ENCODE results near the gene GRM8.
"Not testable (repeated sequence)": the region's sequence is repeated elsewhere in the genome, so short reads cannot be mapped to it uniquely, and the experiment has no call there.

The GRM8 gene

GRCh38 chr7:126959649-126960048 lies 293.1 kb downstream of the GRM8 start:
- Histone ChIP-seq H3K9me3 (ENCODE audit: low read length) (no peaks in the 10 kb centered on the region), H3K27ac (ENCODE audit: low read depth, low read length) (no peak overlapping the region), H3K27me3 (ENCODE audit: control insufficient read depth in 1 of 2, insufficient read depth in 2 of 2, low read length in 2 of 2) (no peaks in the 10 kb centered on the region), H3K9ac (ENCODE audit: low read length) (no peak overlapping the region), H3K4me1 (ENCODE audit: insufficient read depth, low read length) (no peaks in the 10 kb centered on the region), H3K4me3 (ENCODE audit: low read depth in 1 of 2, low read length in 2 of 2) (no peak overlapping the region), H3K36me3 (ENCODE audit: insufficient read depth, low read length) (no peaks in the 10 kb centered on the region)

GRCh38 chr7:126958367-126958766 lies 294.4 kb downstream of the GRM8 start:
- Histone ChIP-seq H3K36me3 (ENCODE audit: insufficient read depth, low read length) (no peaks in the 10 kb centered on the region), H3K27ac (ENCODE audit: low read depth, low read length) (no peak overlapping the region), H3K9me3 (ENCODE audit: low read length) (no peaks in the 10 kb centered on the region), H3K9ac (ENCODE audit: low read length) (no peak overlapping the region), H3K27me3 (ENCODE audit: control insufficient read depth in 1 of 2, insufficient read depth in 2 of 2, low read length in 2 of 2) (no peaks in the 10 kb centered on the region), H3K4me3 (ENCODE audit: low read depth in 1 of 2, low read length in 2 of 2) (no peak overlapping the region), H3K4me1 (ENCODE audit: insufficient read depth, low read length) (no peaks in the 10 kb centered on the region)

GRCh38 chr7:126957443-126957842 lies 295.3 kb downstream of the GRM8 start:
- Histone ChIP-seq H3K4me3 (ENCODE audit: low read depth in 1 of 2, low read length in 2 of 2) (no peak overlapping the region), H3K27me3 (ENCODE audit: control insufficient read depth in 1 of 2, insufficient read depth in 2 of 2, low read length in 2 of 2) (no peaks in the 10 kb centered on the region), H3K36me3 (ENCODE audit: insufficient read depth, low read length) (no peaks in the 10 kb centered on the region), H3K27ac (ENCODE audit: low read depth, low read length) (no peak overlapping the region), H3K9me3 (ENCODE audit: low read length) (no peaks in the 10 kb centered on the region), H3K9ac (ENCODE audit: low read length) (no peak overlapping the region), H3K4me1 (ENCODE audit: insufficient read depth, low read length) (no peaks in the 10 kb centered on the region)

GRCh38 chr7:126953461-126953860 lies 299.3 kb downstream of the GRM8 start:
- no peak overlapping the region for H3K27ac ChIP-seq (ENCODE audit: low read depth, low read length)
- H3K27me3 ChIP-seq (ENCODE audit: control insufficient read depth in 1 of 2, insufficient read depth in 2 of 2, low read length in 2 of 2), result no peaks in the 10 kb centered on the region
- no peaks in the 10 kb centered on the region for H3K36me3 ChIP-seq (ENCODE audit: insufficient read depth, low read length)
- no peaks in the 10 kb centered on the region for H3K9me3 ChIP-seq (ENCODE audit: low read length)
- no peaks in the 10 kb centered on the region for H3K4me1 ChIP-seq (ENCODE audit: insufficient read depth, low read length)
- H3K4me3 ChIP-seq (ENCODE audit: low read depth in 1 of 2, low read length in 2 of 2), result no peak overlapping the region
- no peak overlapping the region for H3K9ac ChIP-seq (ENCODE audit: low read length)

GRCh38 chr7:126948664-126949063 lies 304.1 kb downstream of the GRM8 start:
- H3K9ac ChIP-seq (ENCODE audit: low read length), result no peak overlapping the region
- no peaks in the 10 kb centered on the region for H3K9me3 ChIP-seq (ENCODE audit: low read length)
- no peaks in the 10 kb centered on the region for H3K27me3 ChIP-seq (ENCODE audit: control insufficient read depth in 1 of 2, insufficient read depth in 2 of 2, low read length in 2 of 2)
- no peak overlapping the region for H3K4me3 ChIP-seq (ENCODE audit: low read depth in 1 of 2, low read length in 2 of 2)
- H3K36me3 ChIP-seq (ENCODE audit: insufficient read depth, low read length), result no peaks in the 10 kb centered on the region
- H3K4me1 ChIP-seq (ENCODE audit: insufficient read depth, low read length), result no peaks in the 10 kb centered on the region
- no peak overlapping the region for H3K27ac ChIP-seq (ENCODE audit: low read depth, low read length)

GRCh38 chr7:126940723-126941307 lies 311.9 kb downstream of the GRM8 start:
- no peaks in the 10 kb centered on the region for H3K9me3 ChIP-seq (ENCODE audit: low read length)
- H3K9ac ChIP-seq (ENCODE audit: low read length), result no peak overlapping the region
- no peak overlapping the region for H3K27ac ChIP-seq (ENCODE audit: low read depth, low read length)
- H3K36me3 ChIP-seq (ENCODE audit: insufficient read depth, low read length), result no peaks in the 10 kb centered on the region
- no peak overlapping the region for H3K4me3 ChIP-seq (ENCODE audit: low read depth in 1 of 2, low read length in 2 of 2)
- H3K27me3 ChIP-seq (ENCODE audit: control insufficient read depth in 1 of 2, insufficient read depth in 2 of 2, low read length in 2 of 2), result no peaks in the 10 kb centered on the region
- H3K4me1 ChIP-seq (ENCODE audit: insufficient read depth, low read length), result no peaks in the 10 kb centered on the region

- Histone ChIP-seq H3K9me3 (ENCODE audit: low read length) (no peaks in the 10 kb centered on the region), H3K27ac (ENCODE audit: low read depth, low read length) (no peak overlapping the region), H3K27me3 (ENCODE audit: control insufficient read depth in 1 of 2, insufficient read depth in 2 of 2, low read length in 2 of 2) (no peaks in the 10 kb centered on the region), H3K4me1 (ENCODE audit: insufficient read depth, low read length) (no peaks in the 10 kb centered on the region), H3K36me3 (ENCODE audit: insufficient read depth, low read length) (no peaks in the 10 kb centered on the region), H3K9ac (ENCODE audit: low read length) (no peak overlapping the region), H3K4me3 (ENCODE audit: low read depth in 1 of 2, low read length in 2 of 2) (no peak overlapping the region)
These were observed 315.6 kb downstream of the GRM8 start for GRCh38 chr7:126937171-126937570.

- Histone ChIP-seq H3K9me3 (ENCODE audit: low read length) (no peaks in the 10 kb centered on the region), H3K4me3 (ENCODE audit: low read depth in 1 of 2, low read length in 2 of 2) (no peak overlapping the region), H3K36me3 (ENCODE audit: insufficient read depth, low read length) (no peaks in the 10 kb centered on the region), H3K9ac (ENCODE audit: low read length) (no peak overlapping the region), H3K4me1 (ENCODE audit: insufficient read depth, low read length) (no peaks in the 10 kb centered on the region), H3K27me3 (ENCODE audit: control insufficient read depth in 1 of 2, insufficient read depth in 2 of 2, low read length in 2 of 2) (no peaks in the 10 kb centered on the region), H3K27ac (ENCODE audit: low read depth, low read length) (no peak overlapping the region)
These were observed 321.2 kb downstream of the GRM8 start for GRCh38 chr7:126931581-126931980.

- Histone ChIP-seq H3K4me3 (ENCODE audit: low read depth in 1 of 2, low read length in 2 of 2) (no peak overlapping the region), H3K27me3 (ENCODE audit: control insufficient read depth in 1 of 2, insufficient read depth in 2 of 2, low read length in 2 of 2) (no peaks in the 10 kb centered on the region), H3K36me3 (ENCODE audit: insufficient read depth, low read length) (no peaks in the 10 kb centered on the region), H3K9ac (ENCODE audit: low read length) (no peak overlapping the region), H3K27ac (ENCODE audit: low read depth, low read length) (no peak overlapping the region), H3K9me3 (ENCODE audit: low read length) (no peaks in the 10 kb centered on the region), H3K4me1 (ENCODE audit: insufficient read depth, low read length) (no peaks in the 10 kb centered on the region)
These were observed 322.6 kb downstream of the GRM8 start for GRCh38 chr7:126930166-126930565.

- H3K36me3 ChIP-seq (ENCODE audit: insufficient read depth, low read length), result no peaks in the 10 kb centered on the region
- H3K9me3 ChIP-seq (ENCODE audit: low read length), result no peaks in the 10 kb centered on the region
- H3K9ac ChIP-seq (ENCODE audit: low read length), result no peak overlapping the region
- H3K27ac ChIP-seq (ENCODE audit: low read depth, low read length), result no peak overlapping the region
- no peak overlapping the region for H3K4me3 ChIP-seq (ENCODE audit: low read depth in 1 of 2, low read length in 2 of 2)
- no peaks in the 10 kb centered on the region for H3K27me3 ChIP-seq (ENCODE audit: control insufficient read depth in 1 of 2, insufficient read depth in 2 of 2, low read length in 2 of 2)
- no peaks in the 10 kb centered on the region for H3K4me1 ChIP-seq (ENCODE audit: insufficient read depth, low read length)
These were observed 328.3 kb downstream of the GRM8 start for GRCh38 chr7:126924477-126924876.

- not testable (repeated sequence) for H3K27ac ChIP-seq (ENCODE audit: low read depth, low read length); H3K4me1 ChIP-seq (ENCODE audit: insufficient read depth, low read length)
These were observed 341.1 kb downstream of the GRM8 start for GRCh38 chr7:126911627-126912026.

GRCh38 chr7:126908564-126908963 lies 344.2 kb downstream of the GRM8 start:
- not testable (repeated sequence) for H3K9me3 ChIP-seq (ENCODE audit: low read length); H3K27me3 ChIP-seq (ENCODE audit: control insufficient read depth in 1 of 2, insufficient read depth in 2 of 2, low read length in 2 of 2); H3K36me3 ChIP-seq (ENCODE audit: insufficient read depth, low read length); H3K27ac ChIP-seq (ENCODE audit: low read depth, low read length); H3K4me1 ChIP-seq (ENCODE audit: insufficient read depth, low read length); H3K4me3 ChIP-seq (ENCODE audit: low read depth in 1 of 2, low read length in 2 of 2); H3K9ac ChIP-seq (ENCODE audit: low read length)

More at GRCh38 chr7:126911627-126912026, 341.1 kb downstream of the GRM8 start:
- H3K9ac ChIP-seq (ENCODE audit: low read length); H3K9me3 ChIP-seq (ENCODE audit: low read length); H3K4me3 ChIP-seq (ENCODE audit: low read depth in 1 of 2, low read length in 2 of 2); H3K27me3 ChIP-seq (ENCODE audit: control insufficient read depth in 1 of 2, insufficient read depth in 2 of 2, low read length in 2 of 2); H3K36me3 ChIP-seq (ENCODE audit: insufficient read depth, low read length): not testable (repeated sequence)
